Endothelial cell of umbilical vein (primary cell): ENCODE results near the gene COPS3. TPM values are rescaled to one million over a fixed set of nuclear protein-coding genes. Genes with fewer than 3 reads are reported as not detected.

Experiments used
- BruUV-seq: library from RNA; stranded (reverse); fragments of 400-500 nt; replicated peaks from 2 replicates; lab custom pipeline; 2021; lab: Mats Ljungman, UMichigan
- CTCF ChIA-PET: fragments of 300-600, 350-600 bp; sonication (Branson Sonifier 250); formaldehyde crosslinking; loops from one replicate; lab custom pipeline; 2021; ENCODE audit warnings: antibody characterized with exemption, inconsistent platforms; lab: Charles Lee
- POLR2A ChIA-PET: fragments of 300-600, 350-600 bp; sonication (Branson Sonifier 250); formaldehyde crosslinking; loops from one replicate; lab custom pipeline; 2021; ENCODE audit warnings: antibody characterized with exemption, inconsistent platforms; lab: Charles Lee
- DNase-seq: peaks from one replicate; pipeline ENCODE4 v3.0.0-alpha.2; 2011; ENCODE audit warnings: low read depth, low spot score
- FAIRE-seq: peaks from 2 replicates; lab custom pipeline; 2011; peaks lifted over from hg19 to GRCh38; lab: Jason Lieb, UNC
- H2AFZ ChIP-seq: 2 replicates; pipeline ENCODE4 v1.6.0; 2012; ENCODE audit warnings: low read depth, low read length, control low read depth, inconsistent platforms
- H3K27ac ChIP-seq: 2 replicates; pipeline ENCODE4 v1.5.1; 2011; ENCODE audit warnings: low read depth, mild to moderate bottlenecking, control low read depth, low read length, moderate library complexity; ENCODE audit not compliant: insufficient read depth
- H3K27me3 ChIP-seq, 2 experiments: 2 replicates each; pipeline versions ENCODE4 v1.6.0 to v1.6.1; 2011; ENCODE audit warnings: low read length in 2 of 2, mixed read lengths in 1 of 2; ENCODE audit not compliant: control insufficient read depth in 2 of 2, insufficient read depth in 2 of 2
- H3K36me3 ChIP-seq, 2 experiments: 2 replicates in 1 of 2; 3 replicates in 1 of 2; pipeline ENCODE4 v1.5.1; 2011; ENCODE audit warnings: low read length in 2 of 2, mild to moderate bottlenecking in 1 of 2, moderate library complexity in 1 of 2; ENCODE audit not compliant: control insufficient read depth in 2 of 2, insufficient read depth in 2 of 2; ENCODE audit errors: extremely low read depth in 1 of 2
- H3K4me1 ChIP-seq: 3 replicates; pipeline ENCODE4 v1.5.1; 2011; ENCODE audit warnings: mild to moderate bottlenecking, low read length; ENCODE audit not compliant: control insufficient read depth, insufficient read depth; ENCODE audit errors: extremely low read depth
- H3K4me2 ChIP-seq: 2 replicates; pipeline ENCODE4 v1.6.1; 2011; ENCODE audit warnings: low read length, control low read depth, mixed read lengths; ENCODE audit not compliant: insufficient read depth
- H3K4me3 ChIP-seq, 3 experiments: fragments of 200-600 bp in 1 of 3; sonication (generic), shearing (Covaris generic) in 1 of 3; replicated peaks in 1 of 3; 2 replicates each; pipeline ENCODE4 v1.5.1; 2011 to 2016; ENCODE audit warnings: control low read depth in 3 of 3, low read length in 3 of 3, mild to moderate bottlenecking in 2 of 3, inconsistent platforms in 1 of 3, low read depth in 1 of 3, moderate library complexity in 1 of 3; ENCODE audit not compliant: insufficient read depth in 1 of 3
- H3K79me2 ChIP-seq: 2 replicates; pipeline ENCODE4 v1.6.0; 2012; ENCODE audit warnings: low read length, inconsistent platforms; ENCODE audit not compliant: control insufficient read depth, insufficient read depth
- H3K9ac ChIP-seq: replicated peaks from 2 replicates; pipeline ENCODE3; 2011; ENCODE audit warnings: low read length, control low read depth; ENCODE audit not compliant: insufficient read depth; ENCODE audit errors: extremely low read depth
- H3K9me1 ChIP-seq: replicated peaks from 3 replicates; pipeline ENCODE4 v1.6.0; 2011; ENCODE audit warnings: mild to moderate bottlenecking, low read length; ENCODE audit not compliant: control insufficient read depth, insufficient read depth; ENCODE audit errors: extremely low read depth
- H3K9me3 ChIP-seq: replicated peaks from 2 replicates; pipeline ENCODE4 v1.5.1; 2012; ENCODE audit warnings: low read length, inconsistent platforms; ENCODE audit not compliant: control insufficient read depth, insufficient read depth
- H4K20me1 ChIP-seq: replicated peaks from 2 replicates; pipeline ENCODE3; 2011; ENCODE audit warnings: mild to moderate bottlenecking, low read length; ENCODE audit not compliant: control insufficient read depth, insufficient read depth; ENCODE audit errors: extremely low read depth
- EZH2 ChIP-seq: IDR thresholded peaks from 2 replicates; pipeline ENCODE4 v1.6.1; 2012; ENCODE audit warnings: borderline replicate concordance, low read depth, mild to moderate bottlenecking, moderate library complexity, low read length, inconsistent platforms; ENCODE audit not compliant: severe bottlenecking
- FOS ChIP-seq: IDR thresholded peaks from 2 replicates; pipeline ENCODE4 v1.6.1; 2011; ENCODE audit warnings: mild to moderate bottlenecking, low read length, moderate library complexity, borderline replicate concordance; ENCODE audit not compliant: insufficient read depth
- GATA2 ChIP-seq: IDR thresholded peaks from 2 replicates; pipeline ENCODE4 v1.7.0; 2011; ENCODE audit warnings: low read depth, mild to moderate bottlenecking, moderate library complexity, mixed read lengths, low read length; ENCODE audit not compliant: insufficient read length, insufficient read depth
- JUN ChIP-seq: IDR thresholded peaks from 2 replicates; pipeline ENCODE4 v1.6.1; 2011; ENCODE audit warnings: borderline replicate concordance, low read depth; ENCODE audit not compliant: insufficient read length, insufficient read depth
- MYC ChIP-seq: IDR thresholded peaks from one replicate; pipeline ENCODE4 v1.6.1; 2011; ENCODE audit warnings: mild to moderate bottlenecking, low read depth, low read length
- POLR2A ChIP-seq: IDR thresholded peaks from 2 replicates; pipeline ENCODE4 v1.6.1; 2012; ENCODE audit warnings: low read depth, mild to moderate bottlenecking, control low read depth, low read length
- POLR2AphosphoS5 ChIP-seq: IDR thresholded peaks from 2 replicates; pipeline ENCODE4 v1.6.1; 2012; ENCODE audit warnings: low read depth, mild to moderate bottlenecking, control low read depth, low read length, moderate library complexity; ENCODE audit not compliant: insufficient read depth
- dilution Hi-C: fragments of 300-500 bp; cut with MboI; formaldehyde crosslinking; loops from one replicate; pipeline ENCODE4 v1.15.0; 2019; ENCODE audit warnings: low sequenced_read_pairs; ENCODE audit not compliant: extremely low pct_ligation_motif_present
- intact Hi-C: fragments of 100-400 bp; cut with micrococcal nuclease; formaldehyde crosslinking; loops from one replicate; pipeline ENCODE4 v1.10.0; 2022
- polyA plus RNA-seq, 4 experiments: library from polyadenylated mRNA; depleted of rRNA in 3 of 4; stranded (reverse) in 3 of 4; unstranded in 1 of 4; fragments of >200 nt; gene quantifications; 2 replicates each; pipeline versions ENCODE4 v1.2.1 to v1.2.3, GENCODE V29; 2011 to 2012; ENCODE audit warnings: missing spikeins in 1 of 4
- total RNA-seq: library from RNA; stranded (reverse); gene quantifications from 2 replicates; pipeline ENCODE4 v1.2.3, GENCODE V29; 2021
- TF ChIP-seq, protein P1 (sequence below), 2 donors: IDR thresholded peaks; 1 replicate in 1 of 2; 2 replicates in 1 of 2; pipeline ENCODE4 v1.5.1; 2011; ENCODE audit warnings: low read length in 2 of 2, mild to moderate bottlenecking in 2 of 2, moderate library complexity in 2 of 2, control low read depth in 1 of 2, inconsistent platforms in 1 of 2, low read depth in 1 of 2; ENCODE audit not compliant: insufficient read depth in 1 of 2; ENCODE audit errors: extremely low read depth in 1 of 2
- TF ChIP-seq, protein P2 (sequence below): IDR thresholded peaks from 2 replicates; pipeline ENCODE4 v1.6.1; 2011; ENCODE audit not compliant: insufficient read depth, insufficient read length

Gene COPS3
- total and polyA plus RNA-seq, 2 donors (not counting 3 experiments of a cell fraction or from before 2014, with no cell fraction given), result 54.8 to 80.9 TPM

DNA sequence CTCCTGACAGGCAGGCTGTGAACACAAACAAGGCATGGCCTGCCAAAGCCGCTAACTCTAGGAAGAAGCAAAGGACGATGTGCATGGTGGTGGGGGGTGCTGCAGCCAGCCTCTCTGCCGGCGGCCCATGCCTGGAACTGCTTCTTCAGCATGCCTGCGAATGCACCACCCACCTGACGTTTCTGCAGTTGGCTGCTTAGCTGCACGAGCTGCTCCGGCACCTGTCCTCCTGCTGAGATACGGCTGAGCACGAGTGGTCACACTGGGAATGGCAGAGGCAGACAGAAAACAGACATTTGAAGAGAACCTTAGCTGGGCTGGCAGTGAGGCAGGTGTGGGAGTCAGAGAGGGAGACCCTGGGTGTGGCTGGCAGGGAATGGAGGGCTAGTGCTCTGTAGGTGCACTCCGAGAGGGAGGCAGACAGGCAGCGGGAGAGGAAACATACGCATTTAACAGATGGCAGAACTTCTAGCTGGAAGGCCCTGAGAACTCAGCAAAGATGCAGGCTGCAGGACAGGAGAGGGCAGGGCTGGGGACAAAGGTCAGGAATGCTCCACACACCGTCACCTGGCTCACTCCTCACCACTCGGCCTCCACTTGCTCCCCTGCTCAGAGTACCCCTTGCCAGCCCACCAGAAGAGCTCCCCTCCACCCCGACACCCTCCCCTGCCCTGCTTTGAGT lies 49.3 kb downstream of the COPS3 start:
- no peak overlapping the region for H3K9ac ChIP-seq
- H4K20me1 ChIP-seq, result no peaks in the 10 kb centered on the region
- TF ChIP-seq MYC (no peak), JUN (no peak)
- H3K4me1 ChIP-seq, result peaks cover 10% of the 10 kb centered on the region
- H3K9me3 ChIP-seq, result no peaks in the 10 kb centered on the region
- DNase-seq, result no peak
- H3K79me2 ChIP-seq, result peaks cover 24% of the 10 kb centered on the region
- H3K9me1 ChIP-seq, result no peaks in the 10 kb centered on the region
- H3K36me3 ChIP-seq, result peaks cover 4 to 42% of the 10 kb centered on the region in 2 experiments
- H3K27ac ChIP-seq, result no peak overlapping the region
- H3K27me3 ChIP-seq, result no peaks in the 10 kb centered on the region
- no TSS peak for BruUV-seq
- H3K4me3 ChIP-seq, result no peak overlapping the region
- dilution Hi-C loops, result no loop called here
- intact Hi-C loops, result loop anchor here (10.0 kb wide), 1 partner anchor 227 kb away; no protein-coding TSS in a partner anchor
- no peak overlapping the region for H2AFZ ChIP-seq
- no peak overlapping the region for H3K4me2 ChIP-seq
- ChIA-PET CTCF (no interaction called here), POLR2A (no interaction called here)
- FAIRE-seq, result no peak

DNA sequence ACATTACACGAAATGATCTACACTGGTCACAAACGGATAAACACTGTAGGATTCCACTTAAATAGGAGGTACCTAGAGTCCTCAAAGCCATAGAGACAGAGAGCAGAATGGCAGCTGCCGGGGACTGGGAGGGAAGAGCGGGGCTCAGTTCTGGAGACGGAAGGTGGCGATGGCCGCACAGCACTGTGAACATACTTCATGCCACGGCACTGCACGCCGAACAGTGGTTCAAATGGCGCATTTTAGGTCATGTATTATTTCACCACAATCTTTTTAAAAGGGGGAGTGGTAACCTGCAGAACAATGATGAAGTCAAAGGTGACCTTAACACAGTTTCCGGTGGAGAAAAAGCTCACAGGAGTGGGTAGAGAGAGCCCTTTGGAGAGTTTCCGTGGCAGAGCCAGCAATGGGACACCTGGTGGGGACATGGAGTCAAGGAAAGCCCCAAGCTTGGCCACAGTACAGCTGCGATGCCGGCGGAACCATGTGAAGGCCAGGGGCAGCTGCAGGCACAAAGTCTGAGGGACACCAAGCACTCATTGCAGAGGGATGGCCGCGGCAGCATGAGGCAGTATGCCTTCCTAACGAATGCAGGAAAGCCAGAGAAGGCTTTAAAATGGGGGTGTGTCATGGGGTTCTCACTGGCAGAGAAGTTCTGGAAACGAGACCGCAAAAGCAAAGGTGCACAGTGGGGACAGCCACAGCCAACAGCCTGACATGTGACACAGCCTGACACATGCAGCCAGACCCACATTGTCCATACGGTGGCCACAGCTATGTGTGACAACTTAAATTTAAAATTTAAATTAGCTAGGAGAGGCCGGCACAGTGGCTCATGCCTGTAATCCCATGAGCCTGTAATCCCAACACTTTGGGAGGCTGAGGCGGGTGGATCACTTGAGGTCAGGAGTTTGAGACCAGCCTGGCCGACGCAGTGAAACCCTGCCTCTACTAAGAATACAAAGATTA lies 51.3 kb downstream of the COPS3 start:
- ChIA-PET POLR2A (no interaction called here), CTCF (interaction anchor here (1.1 to 2.1 kb wide), 2 partner anchors 16 to 88 kb away, joined by 3 to 9 read pairs; no protein-coding TSS in a partner anchor)
- H3K9ac ChIP-seq, result no peak overlapping the region
- H2AFZ ChIP-seq, result no peak overlapping the region
- no peak for DNase-seq
- H3K4me2 ChIP-seq, result no peak overlapping the region
- no peaks in the 10 kb centered on the region for H3K9me1 ChIP-seq
- H3K4me1 ChIP-seq, result no peaks in the 10 kb centered on the region
- H4K20me1 ChIP-seq, result no peaks in the 10 kb centered on the region
- H3K27ac ChIP-seq, result no peak overlapping the region
- peaks cover 4 to 58% of the 10 kb centered on the region in 2 experiments for H3K36me3 ChIP-seq
- H3K79me2 ChIP-seq, result peaks cover 7% of the 10 kb centered on the region
- intact Hi-C loops (loop anchor here (10.0 kb wide), 1 partner anchor 225 kb away; no protein-coding TSS in a partner anchor), dilution Hi-C loops (no loop called here)
- BruUV-seq, result no TSS peak
- H3K27me3 ChIP-seq, result no peaks in the 10 kb centered on the region
- H3K9me3 ChIP-seq, result no peaks in the 10 kb centered on the region
- no peak for FAIRE-seq
- H3K4me3 ChIP-seq, result no peak overlapping the region
- no peak for TF ChIP-seq POLR2A
- TF ChIP-seq EZH2, result no peak
- TF ChIP-seq MYC, result no peak
- TF ChIP-seq, protein P1, sequence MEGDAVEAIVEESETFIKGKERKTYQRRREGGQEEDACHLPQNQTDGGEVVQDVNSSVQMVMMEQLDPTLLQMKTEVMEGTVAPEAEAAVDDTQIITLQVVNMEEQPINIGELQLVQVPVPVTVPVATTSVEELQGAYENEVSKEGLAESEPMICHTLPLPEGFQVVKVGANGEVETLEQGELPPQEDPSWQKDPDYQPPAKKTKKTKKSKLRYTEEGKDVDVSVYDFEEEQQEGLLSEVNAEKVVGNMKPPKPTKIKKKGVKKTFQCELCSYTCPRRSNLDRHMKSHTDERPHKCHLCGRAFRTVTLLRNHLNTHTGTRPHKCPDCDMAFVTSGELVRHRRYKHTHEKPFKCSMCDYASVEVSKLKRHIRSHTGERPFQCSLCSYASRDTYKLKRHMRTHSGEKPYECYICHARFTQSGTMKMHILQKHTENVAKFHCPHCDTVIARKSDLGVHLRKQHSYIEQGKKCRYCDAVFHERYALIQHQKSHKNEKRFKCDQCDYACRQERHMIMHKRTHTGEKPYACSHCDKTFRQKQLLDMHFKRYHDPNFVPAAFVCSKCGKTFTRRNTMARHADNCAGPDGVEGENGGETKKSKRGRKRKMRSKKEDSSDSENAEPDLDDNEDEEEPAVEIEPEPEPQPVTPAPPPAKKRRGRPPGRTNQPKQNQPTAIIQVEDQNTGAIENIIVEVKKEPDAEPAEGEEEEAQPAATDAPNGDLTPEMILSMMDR (IDR thresholded peaks at IDR 0.05; ENCODE audit: extremely low read depth in 1 of 2, insufficient read depth in 1 of 2, low read depth in 1 of 2, low read length in 2 of 2), result no peak
- TF ChIP-seq POLR2AphosphoS5, result no peak
- TF ChIP-seq GATA2, result no peak
- TF ChIP-seq, protein P2, sequence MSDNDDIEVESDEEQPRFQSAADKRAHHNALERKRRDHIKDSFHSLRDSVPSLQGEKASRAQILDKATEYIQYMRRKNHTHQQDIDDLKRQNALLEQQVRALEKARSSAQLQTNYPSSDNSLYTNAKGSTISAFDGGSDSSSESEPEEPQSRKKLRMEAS, result no peak
- TF ChIP-seq FOS, result no peak
- no peak for TF ChIP-seq JUN
